Measurements from ENCODE around the gene GSG1.
"Not testable (repeated sequence)": the region's sequence is repeated elsewhere in the genome, so short reads cannot be mapped to it uniquely, and the experiment has no call there.

GSG1 gene

DNA sequence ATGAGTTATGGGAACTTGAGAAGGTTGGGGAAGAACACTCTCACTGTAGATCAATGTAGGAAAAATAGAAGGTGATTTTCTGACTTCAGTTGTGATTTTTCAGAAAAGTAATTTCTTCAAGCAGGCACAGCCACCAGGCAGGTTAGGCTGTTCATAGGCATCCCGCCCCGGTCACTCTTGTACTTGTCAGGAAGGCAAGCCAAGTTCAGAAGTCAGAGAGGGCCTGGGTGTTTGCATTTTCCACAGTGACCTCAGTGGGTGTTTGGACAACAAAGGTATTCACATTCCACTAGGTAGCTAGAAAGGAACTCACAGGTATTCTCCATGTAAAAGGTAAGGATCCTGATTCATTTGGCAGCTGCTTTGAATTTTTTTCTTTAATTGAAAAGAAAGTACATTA is 62.2 kb downstream of the GSG1 start:
- TF ChIP-seq, protein P1, sequence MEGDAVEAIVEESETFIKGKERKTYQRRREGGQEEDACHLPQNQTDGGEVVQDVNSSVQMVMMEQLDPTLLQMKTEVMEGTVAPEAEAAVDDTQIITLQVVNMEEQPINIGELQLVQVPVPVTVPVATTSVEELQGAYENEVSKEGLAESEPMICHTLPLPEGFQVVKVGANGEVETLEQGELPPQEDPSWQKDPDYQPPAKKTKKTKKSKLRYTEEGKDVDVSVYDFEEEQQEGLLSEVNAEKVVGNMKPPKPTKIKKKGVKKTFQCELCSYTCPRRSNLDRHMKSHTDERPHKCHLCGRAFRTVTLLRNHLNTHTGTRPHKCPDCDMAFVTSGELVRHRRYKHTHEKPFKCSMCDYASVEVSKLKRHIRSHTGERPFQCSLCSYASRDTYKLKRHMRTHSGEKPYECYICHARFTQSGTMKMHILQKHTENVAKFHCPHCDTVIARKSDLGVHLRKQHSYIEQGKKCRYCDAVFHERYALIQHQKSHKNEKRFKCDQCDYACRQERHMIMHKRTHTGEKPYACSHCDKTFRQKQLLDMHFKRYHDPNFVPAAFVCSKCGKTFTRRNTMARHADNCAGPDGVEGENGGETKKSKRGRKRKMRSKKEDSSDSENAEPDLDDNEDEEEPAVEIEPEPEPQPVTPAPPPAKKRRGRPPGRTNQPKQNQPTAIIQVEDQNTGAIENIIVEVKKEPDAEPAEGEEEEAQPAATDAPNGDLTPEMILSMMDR (IDR thresholded peaks at IDR 0.05; ENCODE audit: poor library complexity, severe bottlenecking): no peak
- Histone ChIP-seq H3K4me1 (ENCODE audit: insufficient read depth, poor library complexity, severe bottlenecking) (no peaks in the 10 kb centered on the region), H3K9me3 (ENCODE audit: severe bottlenecking) (no peaks in the 10 kb centered on the region), H3K4me3 (ENCODE audit: severe bottlenecking) (no peak overlapping the region), H3K36me3 (ENCODE audit: low read depth) (no peaks in the 10 kb centered on the region), H3K27me3 (ENCODE audit: insufficient read depth, poor library complexity, severe bottlenecking) (no peaks in the 10 kb centered on the region), H3K27ac (ENCODE audit: poor library complexity, severe bottlenecking) (no peak overlapping the region)
- ATAC-seq (ENCODE audit: low read depth): no peak
- no peak for DNase-seq (ENCODE audit: low spot score)

DNA sequence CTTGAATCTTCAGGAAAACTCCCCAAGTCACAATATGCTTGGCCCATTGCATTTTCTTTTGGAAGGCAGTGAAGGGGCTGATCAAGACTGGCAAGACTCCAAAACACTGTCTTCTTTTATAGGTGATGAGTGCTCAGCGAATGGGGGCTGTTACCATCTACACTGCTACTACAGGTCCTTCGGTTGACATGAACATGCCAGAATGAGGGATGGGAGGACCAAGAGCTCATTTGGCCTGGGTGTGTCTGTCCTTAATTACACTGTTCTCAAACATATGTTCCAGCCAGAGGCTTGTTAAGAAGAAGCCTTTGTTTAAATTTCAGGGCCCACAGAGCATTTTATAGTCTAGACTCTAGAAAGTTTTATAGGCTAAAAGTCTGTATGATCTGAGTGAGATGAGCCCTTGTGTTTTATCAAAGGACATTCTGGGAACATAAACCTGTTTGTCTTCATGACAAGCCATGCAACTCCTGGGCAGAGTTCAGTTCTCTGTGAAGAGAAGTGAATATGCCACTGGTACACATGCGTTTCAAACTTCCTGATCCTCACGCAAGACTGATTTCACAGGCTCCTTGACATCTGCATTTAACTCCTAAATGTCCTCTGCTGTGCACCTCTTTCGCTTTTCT is 64.0 kb downstream of the GSG1 start:
- H3K27ac ChIP-seq (ENCODE audit: poor library complexity, severe bottlenecking): no peak overlapping the region
- no peaks in the 10 kb centered on the region for H3K36me3 ChIP-seq (ENCODE audit: low read depth)
- DNase-seq (ENCODE audit: low spot score) (no peak), ATAC-seq (ENCODE audit: low read depth) (no peak)
- no peaks in the 10 kb centered on the region for H3K27me3 ChIP-seq (ENCODE audit: insufficient read depth, poor library complexity, severe bottlenecking)
- TF ChIP-seq, protein P1 (IDR thresholded peaks at IDR 0.05; ENCODE audit: poor library complexity, severe bottlenecking): no peak
- no peak overlapping the region for H3K4me3 ChIP-seq (ENCODE audit: severe bottlenecking)
- no peaks in the 10 kb centered on the region for H3K9me3 ChIP-seq (ENCODE audit: severe bottlenecking)
- H3K4me1 ChIP-seq (ENCODE audit: insufficient read depth, poor library complexity, severe bottlenecking): no peaks in the 10 kb centered on the region

DNA sequence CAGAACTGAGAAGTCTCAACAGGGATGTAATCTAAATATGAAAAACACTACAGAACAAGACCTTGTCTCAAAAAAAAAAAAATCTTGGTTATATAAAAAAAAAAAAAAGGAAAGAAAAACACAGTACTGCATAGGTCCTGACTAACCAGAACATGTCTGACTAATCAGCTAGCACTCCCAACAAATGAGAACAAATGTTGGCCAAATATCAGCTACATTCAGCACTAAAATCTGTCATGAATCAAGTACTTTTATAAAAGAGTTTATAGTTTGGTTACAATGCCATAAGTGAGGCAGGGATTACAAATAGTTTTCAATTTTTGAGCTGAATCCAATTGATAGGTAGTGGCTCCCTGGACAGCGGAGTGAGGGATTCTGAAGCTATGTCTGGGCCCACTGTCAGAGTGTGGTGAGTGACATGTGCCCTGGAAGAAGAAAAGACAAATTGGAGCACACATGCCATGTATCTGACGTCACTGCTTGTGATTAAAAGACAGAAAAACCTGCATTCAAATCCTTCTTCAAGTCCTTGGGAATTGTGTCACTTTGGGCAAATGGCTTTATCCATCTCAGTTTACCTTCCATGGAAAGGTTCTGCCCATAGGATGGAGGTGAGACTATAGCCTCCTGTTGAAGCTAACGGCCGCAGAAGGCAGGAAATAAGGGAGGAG is 64.8 kb downstream of the GSG1 start:
- DNase-seq (ENCODE audit: low spot score): no peak
- Histone ChIP-seq H3K4me3 (ENCODE audit: severe bottlenecking) (no peak overlapping the region), H3K27me3 (ENCODE audit: insufficient read depth, poor library complexity, severe bottlenecking) (no peaks in the 10 kb centered on the region), H3K27ac (ENCODE audit: poor library complexity, severe bottlenecking) (no peak overlapping the region), H3K4me1 (ENCODE audit: insufficient read depth, poor library complexity, severe bottlenecking) (no peaks in the 10 kb centered on the region), H3K36me3 (ENCODE audit: low read depth) (no peaks in the 10 kb centered on the region), H3K9me3 (ENCODE audit: severe bottlenecking) (no peaks in the 10 kb centered on the region)
- TF ChIP-seq, protein P1 (IDR thresholded peaks at IDR 0.05; ENCODE audit: poor library complexity, severe bottlenecking): no peak
- no peak for ATAC-seq (ENCODE audit: low read depth)

GRCh38 chr12:13036881-13037280 is 66.6 kb downstream of the GSG1 start:
- H3K4me3 ChIP-seq (ENCODE audit: severe bottlenecking): no peak overlapping the region
- no peaks in the 10 kb centered on the region for H3K27me3 ChIP-seq (ENCODE audit: insufficient read depth, poor library complexity, severe bottlenecking)
- no peaks in the 10 kb centered on the region for H3K9me3 ChIP-seq (ENCODE audit: severe bottlenecking)
- no peaks in the 10 kb centered on the region for H3K4me1 ChIP-seq (ENCODE audit: insufficient read depth, poor library complexity, severe bottlenecking)
- no peak overlapping the region for H3K27ac ChIP-seq (ENCODE audit: poor library complexity, severe bottlenecking)
- H3K36me3 ChIP-seq (ENCODE audit: low read depth): no peaks in the 10 kb centered on the region
- no peak for ATAC-seq (ENCODE audit: low read depth)
- no peak for DNase-seq (ENCODE audit: low spot score)
- TF ChIP-seq, protein P1 (IDR thresholded peaks at IDR 0.05; ENCODE audit: poor library complexity, severe bottlenecking): no peak

- not testable (repeated sequence) for H3K4me1 ChIP-seq (ENCODE audit: insufficient read depth, poor library complexity, severe bottlenecking); ATAC-seq (ENCODE audit: low read depth); H3K9me3 ChIP-seq (ENCODE audit: severe bottlenecking); H3K27me3 ChIP-seq (ENCODE audit: insufficient read depth, poor library complexity, severe bottlenecking); DNase-seq (ENCODE audit: low spot score); H3K4me3 ChIP-seq (ENCODE audit: severe bottlenecking); H3K27ac ChIP-seq (ENCODE audit: poor library complexity, severe bottlenecking); H3K36me3 ChIP-seq (ENCODE audit: low read depth)
Observed at GRCh38 chr12:13035335-13035734, 68.1 kb downstream of the GSG1 start.

All from RWPE2 (cell line).